H1 (cell line): ENCODE results near the gene ONECUT3. TPM values are rescaled to one million over a fixed set of nuclear protein-coding genes. Genes with fewer than 3 reads are reported as not detected.

Experiments
- ASH2L ChIP-seq: fragments of 200-600, 300-600 bp; sonication (generic); IDR thresholded peaks from one replicate; pipeline ENCODE4 v1.7.1; 2017; ENCODE audit warnings: low read length
- CHD7 ChIP-seq: fragments of 300-600 bp; sonication (generic); IDR thresholded peaks from 2 replicates; pipeline ENCODE4 v1.7.1; 2012; ENCODE audit warnings: low read length, moderate library complexity, mild to moderate bottlenecking, inconsistent platforms; ENCODE audit not compliant: insufficient replicate concordance
- EZH2 ChIP-seq: fragments of 200-600 bp; sonication (generic); IDR thresholded peaks from 2 replicates; pipeline ENCODE4 v1.7.1; 2012; ENCODE audit warnings: low read depth, mild to moderate bottlenecking, moderate library complexity, low read length, inconsistent platforms; ENCODE audit not compliant: severe bottlenecking
- GTF2F1 ChIP-seq: IDR thresholded peaks from 2 replicates; pipeline ENCODE4 v1.6.1; 2012; ENCODE audit warnings: low read depth, low read length, improper control_type of control experiment, borderline replicate concordance
- HDAC6 ChIP-seq: IDR thresholded peaks from one replicate; pipeline ENCODE4 v1.7.1; 2012; ENCODE audit warnings: low read depth, mild to moderate bottlenecking, inconsistent platforms, low read length, moderate library complexity
- RBBP5 ChIP-seq: IDR thresholded peaks from 2 replicates; pipeline ENCODE4 v1.7.1; 2012; ENCODE audit warnings: low read depth, mild to moderate bottlenecking, inconsistent platforms, low read length, moderate library complexity, borderline replicate concordance
- TAF1 ChIP-seq: IDR thresholded peaks from 2 replicates; pipeline ENCODE4 v1.6.1; 2011; ENCODE audit warnings: mild to moderate bottlenecking, low read depth, low read length
- YY1 ChIP-seq: IDR thresholded peaks from 2 replicates; pipeline ENCODE4 v1.6.1; 2011; ENCODE audit warnings: low read depth, mild to moderate bottlenecking, low read length
- polyA plus RNA-seq, 7 experiments: library from polyadenylated mRNA; depleted of rRNA in 3 of 7; stranded (reverse) in 5 of 7; unstranded in 2 of 7; fragments of >200 nt in 5 of 7; fragments of 200-250 nt in 2 of 7; gene quantifications; 1 replicate in 5 of 7; 2 replicates in 1 of 7; 4 replicates in 1 of 7; pipeline versions ENCODE4 v1.2.1 to v1.2.3, GENCODE V29; 2011 to 2013; ENCODE audit warnings: missing spikeins in 2 of 7, mixed read lengths in 2 of 7
- total RNA-seq: library from RNA; stranded (reverse); fragmentation: NEBNext Ultra II Directional; extraction: Animal tissue kit (Norgen Biotek cat#: 25700); gene quantifications from 2 replicates; pipeline ENCODE4 v1.2.1, GENCODE V29; 2021

The ONECUT3 gene
- total and polyA plus RNA-seq, 2 of the 8 experiments (the other 6 are each of a cell fraction or from before 2014, with no cell fraction given), result not detected

GRCh38 chr19:1707240-1707639 is 46.1 kb upstream of the ONECUT3 start (continued):
- TF ChIP-seq CHD7 (no peak), ASH2L (no peak), RBBP5 (no peak), TAF1 (no peak), YY1 (no peak), EZH2 (no peak), HDAC6 (no peak), GTF2F1 (no peak)
- TF ChIP-seq, all 59 proteins: peak for 0
